Adrenal gland (tissue), 5 donors: Measurements from ENCODE around the gene PSMA6.
"Not testable (repeated sequence)": the region's sequence is repeated elsewhere in the genome, so short reads cannot be mapped to it uniquely, and the experiment has no call there.

Experiments used
- POLR2A ChIP-seq, 2 donors: fragments of 450-650 bp; IDR thresholded peaks; one replicate each; pipeline ENCODE4 v1.6.1; 2017; ENCODE audit warnings: antibody characterized with exemption in 2 of 2, mild to moderate bottlenecking in 2 of 2, moderate library complexity in 1 of 2
- TF ChIP-seq, protein P1 (sequence below), 6 experiments: fragments of 450-650 bp in 4 of 6; fragments of 200-600 bp in 2 of 6; sonication (generic) in 1 of 6; IDR thresholded peaks; 1 replicate in 5 of 6; 2 replicates in 1 of 6; pipeline versions ENCODE4 v1.5.1 to v1.8.0; 2016 to 2021; ENCODE audit warnings: antibody characterized with exemption in 6 of 6, mild to moderate bottlenecking in 2 of 6, moderate library complexity in 1 of 6
- donor health status: DM: no; HTN: no; CAD: no.

DNA sequence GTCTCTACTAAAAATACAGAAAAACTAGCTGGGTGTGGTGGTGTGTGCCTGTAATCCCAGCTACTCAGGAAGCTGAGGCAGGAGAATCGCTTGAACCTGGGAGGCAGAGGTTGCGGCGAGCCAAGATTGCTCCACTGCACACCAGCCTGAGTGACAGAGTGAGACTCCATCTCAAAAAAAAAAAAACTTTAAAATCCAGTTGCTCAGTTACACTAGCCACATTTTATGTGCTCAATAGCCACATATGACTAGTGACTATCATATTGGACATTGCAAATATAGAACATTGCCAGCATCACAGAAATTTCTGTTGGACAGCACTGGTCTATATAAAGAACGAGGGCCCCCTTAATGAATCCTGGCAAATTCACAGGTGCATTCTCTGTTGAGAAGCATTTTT, 9.2 kb downstream of the PSMA6 start:
- TF ChIP-seq, protein P1, sequence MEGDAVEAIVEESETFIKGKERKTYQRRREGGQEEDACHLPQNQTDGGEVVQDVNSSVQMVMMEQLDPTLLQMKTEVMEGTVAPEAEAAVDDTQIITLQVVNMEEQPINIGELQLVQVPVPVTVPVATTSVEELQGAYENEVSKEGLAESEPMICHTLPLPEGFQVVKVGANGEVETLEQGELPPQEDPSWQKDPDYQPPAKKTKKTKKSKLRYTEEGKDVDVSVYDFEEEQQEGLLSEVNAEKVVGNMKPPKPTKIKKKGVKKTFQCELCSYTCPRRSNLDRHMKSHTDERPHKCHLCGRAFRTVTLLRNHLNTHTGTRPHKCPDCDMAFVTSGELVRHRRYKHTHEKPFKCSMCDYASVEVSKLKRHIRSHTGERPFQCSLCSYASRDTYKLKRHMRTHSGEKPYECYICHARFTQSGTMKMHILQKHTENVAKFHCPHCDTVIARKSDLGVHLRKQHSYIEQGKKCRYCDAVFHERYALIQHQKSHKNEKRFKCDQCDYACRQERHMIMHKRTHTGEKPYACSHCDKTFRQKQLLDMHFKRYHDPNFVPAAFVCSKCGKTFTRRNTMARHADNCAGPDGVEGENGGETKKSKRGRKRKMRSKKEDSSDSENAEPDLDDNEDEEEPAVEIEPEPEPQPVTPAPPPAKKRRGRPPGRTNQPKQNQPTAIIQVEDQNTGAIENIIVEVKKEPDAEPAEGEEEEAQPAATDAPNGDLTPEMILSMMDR (IDR thresholded peaks at IDR 0.05), result not testable (repeated sequence)
- TF ChIP-seq POLR2A (IDR thresholded peaks at IDR 0.05), result not testable (repeated sequence)
